HEK293T (cell line): Measurements from ENCODE around the gene VARS2.

ENCODE experiments used
- CTCF ChIA-PET: fragments of 350-600 bp; formaldehyde crosslinking; extraction: SDS; loops from one replicate; lab custom pipeline; 2021; ENCODE audit warnings: antibody characterized with exemption, inconsistent platforms; lab: Yijun Ruan, JAX
- POLR2A ChIA-PET: fragments of 350-600 bp; formaldehyde crosslinking; extraction: SDS; loops from one replicate; lab custom pipeline; 2020; ENCODE audit warnings: antibody characterized with exemption, inconsistent platforms; lab: Yijun Ruan, JAX
- DNase-seq: peaks from one replicate; pipeline ENCODE4 v3.0.0; 2012; ENCODE audit warnings: mixed read lengths; ENCODE audit errors: extremely low spot score
- ARNT ChIP-seq: fragments of 450-650 bp; IDR thresholded peaks from 2 replicates; pipeline ENCODE4 v1.6.1; 2017; ENCODE audit warnings: mild to moderate bottlenecking
- BHLHE40 ChIP-seq: fragments of 450-650 bp; IDR thresholded peaks from 2 replicates; pipeline ENCODE4 v1.6.1; 2016; ENCODE audit warnings: mild to moderate bottlenecking, moderate library complexity, borderline replicate concordance
- CTBP1 ChIP-seq: fragments of 450-650 bp; IDR thresholded peaks from 2 replicates; pipeline ENCODE4 v1.6.1; 2016; ENCODE audit warnings: borderline replicate concordance
- ELF4 ChIP-seq: fragments of 450-650 bp; IDR thresholded peaks from 2 replicates; pipeline ENCODE4 v1.6.1; 2017; ENCODE audit warnings: antibody characterized with exemption
- FOXA1 ChIP-seq: fragments of 450-650 bp; IDR thresholded peaks from 2 replicates; pipeline ENCODE4 v1.6.1; 2016; ENCODE audit warnings: mild to moderate bottlenecking
- FOXK2 ChIP-seq: fragments of 450-650 bp; IDR thresholded peaks from 2 replicates; pipeline ENCODE4 v1.6.1; 2016; ENCODE audit warnings: mild to moderate bottlenecking
- FOXM1 ChIP-seq: fragments of 450-650 bp; IDR thresholded peaks from 2 replicates; pipeline ENCODE4 v1.6.1; 2017; ENCODE audit warnings: mild to moderate bottlenecking, borderline replicate concordance
- HDGF ChIP-seq: fragments of 450-650 bp; IDR thresholded peaks from 2 replicates; pipeline ENCODE4 v1.6.1; 2017; ENCODE audit warnings: antibody characterized with exemption, borderline replicate concordance
- L3MBTL2 ChIP-seq: fragments of 450-650 bp; conservative IDR thresholded peaks from 2 replicates; pipeline ENCODE4 v1.6.1; 2016; ENCODE audit warnings: mild to moderate bottlenecking
- LEF1 ChIP-seq: fragments of 450-650 bp; IDR thresholded peaks from 2 replicates; pipeline ENCODE4 v1.6.1; 2017; ENCODE audit warnings: mild to moderate bottlenecking, borderline replicate concordance
- NFRKB ChIP-seq: fragments of 450-650 bp; IDR thresholded peaks from 2 replicates; pipeline ENCODE4 v1.6.1; 2016; ENCODE audit warnings: mild to moderate bottlenecking, moderate library complexity
- SP1 ChIP-seq: fragments of 450-650 bp; IDR thresholded peaks from 2 replicates; pipeline ENCODE4 v1.6.1; 2017
- SUZ12 ChIP-seq: fragments of 450-650 bp; IDR thresholded peaks from 2 replicates; pipeline ENCODE4 v1.6.1; 2016; ENCODE audit warnings: mild to moderate bottlenecking
- TARDBP ChIP-seq: fragments of 450-650 bp; IDR thresholded peaks from 2 replicates; pipeline ENCODE4 v1.6.1; 2016
- ZNF384 ChIP-seq: fragments of 450-650 bp; IDR thresholded peaks from 2 replicates; pipeline ENCODE4 v1.6.1; 2016
- TF ChIP-seq, protein P1 (sequence below): fragments of 450-650 bp; IDR thresholded peaks from 2 replicates; pipeline ENCODE4 v1.6.1; 2016

VARS2 gene

DNA sequence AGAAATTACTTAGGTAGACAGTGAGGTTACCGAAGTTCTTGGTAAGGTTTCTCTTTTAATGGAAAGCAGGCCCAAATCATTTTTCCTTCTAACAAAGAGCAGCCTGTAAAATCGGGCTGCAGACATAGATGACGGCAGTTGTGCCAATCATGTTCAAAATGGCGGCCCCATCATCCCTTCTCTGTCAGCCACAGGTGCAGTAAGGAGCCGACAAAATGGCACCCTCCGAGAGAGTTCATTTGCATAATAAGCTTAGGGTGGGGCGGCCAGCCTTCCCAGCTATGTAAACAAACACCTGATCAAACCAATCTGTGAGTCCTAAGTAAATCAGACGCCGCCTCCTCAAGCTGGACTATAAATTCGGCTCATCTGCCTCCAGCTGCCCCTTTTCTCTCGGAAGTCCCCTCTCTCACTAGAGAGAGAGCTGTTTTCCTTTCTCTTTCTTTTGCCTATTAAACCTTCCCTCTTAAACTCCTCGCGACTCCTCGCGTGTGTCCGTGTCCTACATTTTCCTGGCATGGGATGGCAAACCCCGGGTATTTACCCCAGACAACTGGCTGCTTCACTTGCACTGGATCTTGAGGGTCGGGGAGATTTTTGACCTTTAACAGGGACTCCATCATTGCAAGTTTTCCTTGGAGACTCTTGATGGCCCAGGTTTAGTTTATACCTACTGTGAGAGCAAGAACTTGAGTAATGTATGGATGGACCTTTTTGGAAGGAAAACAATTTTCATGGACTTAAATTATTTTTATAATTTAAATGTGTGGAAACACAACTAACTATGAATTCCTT is 38.6 kb upstream of the VARS2 start:
- no peak for DNase-seq
- POLR2A ChIA-PET: no interaction called here
- CTCF ChIA-PET: no interaction called here
- no peak for TF ChIP-seq HDGF
- TF ChIP-seq FOXK2: no peak
- TF ChIP-seq ARNT: no peak
- TF ChIP-seq FOXA1: no peak
- TF ChIP-seq NFRKB: no peak
- TF ChIP-seq ZNF384: no peak
- TF ChIP-seq, protein P1, sequence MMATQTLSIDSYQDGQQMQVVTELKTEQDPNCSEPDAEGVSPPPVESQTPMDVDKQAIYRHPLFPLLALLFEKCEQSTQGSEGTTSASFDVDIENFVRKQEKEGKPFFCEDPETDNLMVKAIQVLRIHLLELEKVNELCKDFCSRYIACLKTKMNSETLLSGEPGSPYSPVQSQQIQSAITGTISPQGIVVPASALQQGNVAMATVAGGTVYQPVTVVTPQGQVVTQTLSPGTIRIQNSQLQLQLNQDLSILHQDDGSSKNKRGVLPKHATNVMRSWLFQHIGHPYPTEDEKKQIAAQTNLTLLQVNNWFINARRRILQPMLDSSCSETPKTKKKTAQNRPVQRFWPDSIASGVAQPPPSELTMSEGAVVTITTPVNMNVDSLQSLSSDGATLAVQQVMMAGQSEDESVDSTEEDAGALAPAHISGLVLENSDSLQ: no peak
- no peak for TF ChIP-seq SP1
- no peak for TF ChIP-seq FOXM1
- no peak for TF ChIP-seq CTBP1
- TF ChIP-seq SUZ12: no peak
- TF ChIP-seq TARDBP: no peak
- no peak for TF ChIP-seq ELF4
- TF ChIP-seq BHLHE40: no peak
- no peak for TF ChIP-seq LEF1
- no peak for TF ChIP-seq L3MBTL2

DNA sequence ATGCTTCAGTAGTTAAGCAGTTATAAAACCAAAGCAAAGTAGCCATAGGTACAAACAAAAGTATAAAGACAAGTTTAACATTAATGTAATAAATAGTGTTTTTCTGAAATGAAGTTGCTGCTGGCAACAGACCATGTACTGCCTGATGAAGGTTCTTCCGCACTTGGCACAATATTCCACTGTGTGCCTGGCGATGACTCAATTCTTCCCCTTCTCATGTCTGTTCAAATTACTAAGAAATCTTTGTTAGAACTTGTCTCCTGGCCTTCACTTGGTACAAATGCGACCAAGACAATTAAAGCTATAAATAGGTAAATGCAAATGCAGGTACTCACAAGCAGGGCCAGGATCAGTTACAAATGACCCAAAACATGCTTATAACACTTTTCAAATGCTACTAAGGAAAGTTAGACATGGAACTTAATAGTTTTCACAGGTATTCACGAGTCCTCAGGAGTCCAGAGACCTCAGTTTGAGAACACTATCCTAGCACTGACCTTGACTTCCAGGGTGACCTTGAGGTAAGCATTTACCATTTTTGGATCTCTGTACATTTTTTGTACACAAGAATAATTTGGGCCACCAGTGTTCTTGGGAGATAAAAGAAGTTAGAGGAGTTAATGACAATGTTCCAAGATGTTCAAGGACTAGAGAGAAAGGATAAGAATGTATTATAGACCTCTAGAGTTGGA is 37.9 kb upstream of the VARS2 start:
- no peak for DNase-seq
- ChIA-PET POLR2A (interaction anchor here (1.2 kb wide), 1 partner anchor 196 kb away, joined by 3 read pairs; no protein-coding TSS in a partner anchor), CTCF (no interaction called here)
- TF ChIP-seq FOXK2 (no peak), CTBP1 (no peak), FOXM1 (no peak), NFRKB (no peak), BHLHE40 (no peak), L3MBTL2 (no peak), SUZ12 (no peak), FOXA1 (no peak), HDGF (no peak), LEF1 (no peak), ELF4 (no peak), ZNF384 (no peak), SP1 (no peak), ARNT (no peak), TARDBP (no peak)
- TF ChIP-seq, protein P1: no peak

DNA sequence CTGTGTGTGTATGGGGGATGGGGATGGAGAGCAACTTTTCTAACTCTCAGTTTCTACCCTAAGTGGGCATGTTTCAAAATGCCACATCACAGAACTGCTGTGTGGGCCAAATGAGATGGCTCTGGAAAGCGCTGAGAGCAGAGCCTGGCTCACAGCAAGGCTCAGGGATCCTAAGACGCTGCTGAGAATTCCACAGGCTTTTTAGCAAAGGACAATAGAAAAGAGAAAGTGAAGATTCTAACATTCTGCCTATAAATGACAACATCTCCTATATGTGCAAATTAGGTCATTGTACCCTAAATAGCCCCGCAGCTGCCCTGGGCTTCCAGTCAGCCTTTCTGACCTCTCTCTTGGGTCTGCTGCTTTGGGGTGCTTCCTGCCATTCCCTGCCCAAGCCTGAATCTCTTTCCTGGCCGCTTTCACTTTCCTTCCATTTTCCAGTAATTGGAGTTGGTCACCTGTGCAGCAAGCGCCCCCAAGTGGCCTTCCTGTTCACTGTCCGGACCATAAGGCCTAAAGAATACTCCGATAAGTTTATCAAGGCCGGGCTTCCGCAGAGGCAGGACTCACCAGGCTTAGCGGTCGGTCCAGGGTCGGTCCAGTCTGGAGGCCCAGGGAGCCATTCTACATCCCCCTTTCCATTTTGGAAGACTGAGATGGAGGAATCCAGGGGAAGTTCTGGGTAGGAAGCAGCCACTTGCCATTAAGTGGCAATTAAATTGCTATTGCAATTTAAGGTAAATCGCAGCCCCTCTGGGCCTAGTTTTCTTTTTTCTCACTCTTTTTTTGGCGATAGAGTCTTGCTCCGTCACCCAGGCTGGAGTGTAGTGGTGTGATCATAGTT is 36.4 kb upstream of the VARS2 start:
- no peak for TF ChIP-seq BHLHE40
- no peak for TF ChIP-seq L3MBTL2
- TF ChIP-seq SP1: no peak
- TF ChIP-seq FOXM1: no peak
- TF ChIP-seq CTBP1: no peak
- TF ChIP-seq FOXA1: no peak
- no peak for TF ChIP-seq SUZ12
- TF ChIP-seq FOXK2: no peak
- TF ChIP-seq TARDBP: no peak
- no peak for TF ChIP-seq ZNF384
- TF ChIP-seq HDGF: no peak
- TF ChIP-seq, protein P1: no peak
- ChIA-PET CTCF (interaction anchor here (0.7 to 2.8 kb wide), 4 partner anchors 8 to 210 kb away, joined by 3 to 11 read pairs (median 4); no protein-coding TSS in a partner anchor), POLR2A (interaction anchor here (0.6 to 1.2 kb wide), 3 partner anchors 52 to 194 kb away, joined by 3 read pairs; no protein-coding TSS in a partner anchor)
- peak; percentile 78 for DNase-seq

DNA sequence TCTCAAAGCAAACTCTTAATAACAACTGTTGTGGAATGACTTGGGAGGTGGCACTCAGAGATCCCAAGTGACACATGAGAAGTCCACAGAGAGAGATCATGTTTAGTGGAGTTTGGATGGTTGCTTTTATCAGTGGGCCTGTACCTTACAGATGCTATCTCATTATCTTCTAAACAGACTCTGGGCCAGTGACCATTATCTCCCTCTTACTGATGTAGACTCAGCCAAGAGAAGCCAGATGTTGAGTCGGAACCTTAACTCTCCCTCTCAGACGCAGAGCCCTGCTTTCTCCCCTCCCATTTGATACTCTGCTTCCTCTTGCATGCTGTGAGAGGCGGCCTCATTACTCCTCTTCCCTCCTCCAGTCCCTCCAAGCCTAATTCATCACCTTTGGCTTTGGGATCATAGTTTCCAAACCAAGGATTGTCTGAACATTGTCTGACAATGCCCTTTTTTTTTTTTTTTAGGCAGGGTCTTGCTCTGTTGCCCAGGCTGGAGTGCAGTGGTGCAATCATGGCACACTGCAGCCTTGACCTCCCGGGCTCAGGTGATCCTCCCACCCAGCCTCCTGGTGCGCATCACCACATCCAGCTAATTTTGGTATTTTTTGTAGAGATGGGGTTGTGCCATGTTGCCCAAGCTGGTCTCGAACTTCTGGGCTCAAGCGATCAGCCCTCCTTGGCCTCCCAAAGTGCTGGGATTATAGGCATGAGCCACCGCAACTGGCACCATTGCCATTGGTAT is 34.2 kb upstream of the VARS2 start:
- TF ChIP-seq ARNT: no peak
- no peak for TF ChIP-seq ELF4
- no peak for TF ChIP-seq NFRKB
- TF ChIP-seq, protein P1: no peak
- TF ChIP-seq HDGF: no peak
- no peak for TF ChIP-seq FOXM1
- no peak for TF ChIP-seq ZNF384
- TF ChIP-seq BHLHE40: no peak
- POLR2A ChIA-PET: no interaction called here
- CTCF ChIA-PET: interaction anchor here (0.7 kb wide), 2 partner anchors 57 to 71 kb away, joined by 3 to 5 read pairs; no protein-coding TSS in a partner anchor
- no peak for DNase-seq
